RWPE1 (cell line): ENCODE measurements around the gene PHYHD1.

ENCODE experiments used
- CTCF ChIA-PET: fragments of 350-600 bp; sonication (Branson Sonifier 250); formaldehyde crosslinking; extraction: SDS; loops from one replicate; lab custom pipeline; 2021; lab: Yijun Ruan, JAX
- POLR2A ChIA-PET: fragments of 400-600 bp; formaldehyde crosslinking; extraction: SDS; loops from one replicate; lab custom pipeline; 2020; ENCODE audit warnings: antibody characterized with exemption; ENCODE audit not compliant: low non-redundant PET; lab: Yijun Ruan, JAX
- DNase-seq: peaks from one replicate; pipeline ENCODE4 v3.0.0; 2012; ENCODE audit warnings: low spot score
- H3K27ac ChIP-seq: fragments of 450-650 bp; 2 replicates; pipeline ENCODE4 v1.5.1; 2017
- TF ChIP-seq, protein P1 (sequence below): fragments of 450-650 bp; conservative IDR thresholded peaks from 2 replicates; pipeline ENCODE4 v1.5.1; 2017; ENCODE audit warnings: low read depth, mild to moderate bottlenecking

The PHYHD1 gene

GRCh38 chr9:128920381-128921058 lies at the start of gene PHYHD1:
TSS of gene PHYHD1 (plus strand) at chr9:128920982. CDS start at chr9:128922324, 1,342 bp downstream.
- TF ChIP-seq, protein P1, sequence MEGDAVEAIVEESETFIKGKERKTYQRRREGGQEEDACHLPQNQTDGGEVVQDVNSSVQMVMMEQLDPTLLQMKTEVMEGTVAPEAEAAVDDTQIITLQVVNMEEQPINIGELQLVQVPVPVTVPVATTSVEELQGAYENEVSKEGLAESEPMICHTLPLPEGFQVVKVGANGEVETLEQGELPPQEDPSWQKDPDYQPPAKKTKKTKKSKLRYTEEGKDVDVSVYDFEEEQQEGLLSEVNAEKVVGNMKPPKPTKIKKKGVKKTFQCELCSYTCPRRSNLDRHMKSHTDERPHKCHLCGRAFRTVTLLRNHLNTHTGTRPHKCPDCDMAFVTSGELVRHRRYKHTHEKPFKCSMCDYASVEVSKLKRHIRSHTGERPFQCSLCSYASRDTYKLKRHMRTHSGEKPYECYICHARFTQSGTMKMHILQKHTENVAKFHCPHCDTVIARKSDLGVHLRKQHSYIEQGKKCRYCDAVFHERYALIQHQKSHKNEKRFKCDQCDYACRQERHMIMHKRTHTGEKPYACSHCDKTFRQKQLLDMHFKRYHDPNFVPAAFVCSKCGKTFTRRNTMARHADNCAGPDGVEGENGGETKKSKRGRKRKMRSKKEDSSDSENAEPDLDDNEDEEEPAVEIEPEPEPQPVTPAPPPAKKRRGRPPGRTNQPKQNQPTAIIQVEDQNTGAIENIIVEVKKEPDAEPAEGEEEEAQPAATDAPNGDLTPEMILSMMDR = no peak
- peak within 1 kb of the TSS; percentile 99 for H3K27ac ChIP-seq
- POLR2A ChIA-PET = interaction anchor here (0.6 kb wide), 1 partner anchor 30 kb away, joined by 3 read pairs; no protein-coding TSS in a partner anchor
- DNase-seq = peak; percentile 74
- CTCF ChIA-PET = interaction anchor here (0.5 to 1.1 kb wide), 5 partner anchors 19 to 1119 kb away, joined by 3 to 6 read pairs (median 3); no protein-coding TSS in a partner anchor

GRCh38 chr9:128877852-128878251 lies 42.9 kb upstream of the PHYHD1 start:
- DNase-seq = no peak
- peak overlapping the region; percentile 100 for H3K27ac ChIP-seq
- TF ChIP-seq, protein P1 = no peak
- CTCF ChIA-PET = interaction anchor here (0.7 kb wide), 1 partner anchor 59 kb away, joined by 4 read pairs; no protein-coding TSS in a partner anchor
- POLR2A ChIA-PET = interaction anchor here (0.6 to 1.0 kb wide), 3 partner anchors 11 to 16 kb away, joined by 3 to 4 read pairs (median 3); no protein-coding TSS in a partner anchor

GRCh38 chr9:128881884-128882676 lies 38.7 kb upstream of the PHYHD1 start, which contains the start of the genes KYAT1 and LRRC8A:
TSS of gene KYAT1 (minus strand) at chr9:128881950. CDS start at chr9:128845405, 36,545 bp downstream.
TSS of gene LRRC8A (plus strand) at chr9:128882133. CDS start at chr9:128907165, 25,032 bp downstream.
- H3K27ac ChIP-seq = peak within 1 kb of the TSS; percentile 100
- POLR2A ChIA-PET = interaction anchor here (0.6 to 1.3 kb wide), 2 partner anchors 10 to 86 kb away, joined by 4 to 5 read pairs; no protein-coding TSS in a partner anchor
- TF ChIP-seq, protein P1 = no peak
- CTCF ChIA-PET = interaction anchor here (0.5 to 2.8 kb wide), 8 partner anchors 8 to 247 kb away, joined by 3 to 10 read pairs (median 4); no protein-coding TSS in a partner anchor
- DNase-seq = peak; percentile 98

- ChIA-PET POLR2A (interaction anchor here (0.6 to 1.3 kb wide), 2 partner anchors 9 to 85 kb away, joined by 4 to 5 read pairs; no protein-coding TSS in a partner anchor), CTCF (interaction anchor here (2.8 kb wide), 1 partner anchor 45 kb away, joined by 10 read pairs; no protein-coding TSS in a partner anchor)
- TF ChIP-seq, protein P1 = no peak
- H3K27ac ChIP-seq = peak overlapping the region; percentile 100
- peak; percentile 48 for DNase-seq
Measured at GRCh38 chr9:128882677-128883603, 37.8 kb upstream of the PHYHD1 start.

DNA sequence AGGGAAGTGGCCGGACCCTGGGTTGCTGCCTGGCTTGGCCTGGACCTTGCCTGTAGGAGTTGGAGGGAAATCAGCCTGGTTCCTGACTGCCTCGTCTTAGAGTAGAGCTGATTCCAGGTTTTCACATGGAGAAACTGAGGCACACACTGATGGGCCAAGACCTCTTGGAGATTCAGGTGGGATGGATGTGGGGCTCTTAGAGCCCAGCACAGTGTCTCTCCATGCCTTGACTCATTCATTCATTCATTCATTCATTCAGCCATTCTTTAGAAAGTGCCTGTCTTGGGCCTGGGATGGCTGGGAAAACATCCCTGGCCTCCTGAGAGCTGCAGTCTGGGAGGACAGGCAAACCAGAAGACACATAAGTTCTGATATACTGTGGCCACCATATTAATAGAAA lies 36.6 kb upstream of the PHYHD1 start:
- POLR2A ChIA-PET = no interaction called here
- CTCF ChIA-PET = interaction anchor here (1.0 kb wide), 1 partner anchor 18 kb away, joined by 3 read pairs; no protein-coding TSS in a partner anchor
- TF ChIP-seq, protein P1 = no peak
- H3K27ac ChIP-seq = peak overlapping the region; percentile 100
- no peak for DNase-seq
